Activated T-cell treated with anti-CD3 and anti-CD28 coated beads, Interleukin-2, amount 50 U/mL, for 1 hour (primary cell): ENCODE data around the gene PLD1.
"Not testable (repeated sequence)": the region's sequence is repeated elsewhere in the genome, so short reads cannot be mapped to it uniquely, and the experiment has no call there.

Source experiments
- DNase-seq: peaks from one replicate; pipeline ENCODE4 v3.0.0-alpha.2; 2020

Gene PLD1

GRCh38 chr3:171736556-171736955 lies 73.7 kb downstream of the PLD1 start:
- DNase-seq = no peak

- DNase-seq = no peak
Observed at GRCh38 chr3:171733561-171733960, 76.7 kb downstream of the PLD1 start.

GRCh38 chr3:171732756-171733155 lies 77.5 kb downstream of the PLD1 start:
- DNase-seq = no peak

- DNase-seq = no peak
Observed at GRCh38 chr3:171731691-171732090, 78.6 kb downstream of the PLD1 start.

DNA sequence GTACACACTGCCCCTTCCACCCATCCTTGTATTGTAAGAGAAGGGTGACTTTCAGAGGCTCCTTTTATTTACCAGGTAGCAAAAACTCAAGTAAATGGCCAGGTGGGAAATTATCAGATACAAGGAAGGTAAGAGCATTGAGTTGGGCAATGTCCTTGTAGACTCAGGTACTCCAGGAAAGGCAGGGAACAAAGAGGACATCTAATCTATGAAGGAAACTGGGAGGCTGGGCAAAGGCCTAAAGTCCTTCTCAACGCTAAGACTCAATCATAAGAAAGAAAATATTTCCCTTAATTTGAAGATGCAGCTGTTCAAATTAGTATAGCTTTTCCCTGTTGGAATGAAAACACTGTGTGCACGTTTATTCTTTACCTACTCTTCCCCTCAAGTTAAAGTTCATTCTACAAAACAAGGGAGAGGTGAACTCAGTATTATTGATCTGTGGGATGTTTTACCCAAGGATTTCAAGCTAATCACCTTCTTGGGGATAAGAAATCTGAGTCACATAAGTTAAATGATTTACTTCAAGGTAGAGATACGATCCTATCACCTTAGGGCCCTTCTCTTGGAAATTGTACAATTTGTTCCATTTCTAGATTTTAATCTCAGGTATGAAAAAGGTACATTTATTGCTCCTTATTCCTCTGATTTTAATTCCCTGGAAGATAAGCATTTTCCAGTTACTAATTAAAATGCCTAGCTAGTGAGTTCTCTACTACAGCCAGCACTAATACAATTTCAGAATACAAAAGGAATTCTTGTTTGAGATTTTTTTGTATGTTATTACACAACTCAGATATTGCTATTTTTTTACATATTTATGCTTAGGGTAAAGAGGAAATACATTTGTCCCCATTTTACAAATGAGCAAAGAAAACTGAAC lies 80.6 kb downstream of the PLD1 start:
- DNase-seq = no peak

DNA sequence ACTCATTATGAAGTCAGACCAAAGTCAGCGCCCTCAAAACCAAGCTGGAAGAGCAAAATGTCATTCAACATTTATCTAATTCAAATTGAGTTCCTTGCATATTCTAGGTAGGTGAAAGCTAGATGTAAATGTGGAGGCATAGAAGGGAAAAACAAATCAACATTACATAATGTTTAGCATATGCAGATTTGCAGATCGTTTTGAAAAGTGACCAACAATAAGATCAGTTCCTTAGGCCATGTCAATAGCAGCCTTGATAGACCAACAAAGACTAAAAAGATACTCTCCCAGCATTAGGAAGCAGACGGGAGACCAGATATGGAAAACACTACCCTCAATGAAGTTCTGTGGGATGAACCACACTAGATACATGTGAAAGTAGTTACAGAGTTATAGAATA lies 83.0 kb downstream of the PLD1 start:
- no peak for DNase-seq

DNA sequence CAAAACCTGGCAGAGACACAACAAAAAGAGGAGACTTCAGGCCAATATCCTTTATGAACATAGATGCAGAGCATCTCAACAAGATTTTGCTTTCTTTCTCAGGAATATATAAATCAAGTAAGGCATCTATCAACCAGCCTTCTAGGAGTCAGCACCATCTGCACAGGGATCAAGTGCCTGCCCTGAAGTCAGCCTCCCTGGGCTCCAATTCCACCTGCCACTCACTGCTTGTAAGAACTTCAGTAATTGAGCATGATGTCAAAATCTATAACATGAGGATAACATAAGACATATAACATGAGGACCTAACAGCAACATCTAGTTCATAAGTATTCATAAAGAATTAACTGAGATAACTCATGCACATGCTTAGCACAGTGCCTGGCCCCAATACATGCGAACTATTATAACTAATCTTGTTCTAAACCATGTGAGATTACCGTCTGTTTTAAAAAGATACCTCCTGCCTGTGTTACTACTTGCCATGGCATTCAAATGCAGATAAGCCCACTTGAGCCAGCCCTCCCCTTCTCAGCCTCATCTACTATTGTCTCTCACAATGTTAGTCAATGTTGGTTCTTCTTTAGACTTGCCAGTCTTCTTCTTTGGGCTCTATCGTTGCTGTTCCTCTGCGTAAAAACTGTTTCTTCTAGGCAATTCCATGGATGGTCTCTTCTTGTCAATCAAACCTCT lies 91.6 kb downstream of the PLD1 start:
- no peak for DNase-seq

- DNase-seq = no peak
Observed at GRCh38 chr3:171715155-171715554, 95.1 kb downstream of the PLD1 start.

GRCh38 chr3:171712171-171712938 lies 97.9 kb downstream of the PLD1 start:
- no peak for DNase-seq

GRCh38 chr3:171711461-171712170 lies 98.7 kb downstream of the PLD1 start:
- DNase-seq = no peak

- no peak for DNase-seq
Observed at GRCh38 chr3:171710359-171710758, 99.9 kb downstream of the PLD1 start.

- DNase-seq = no peak
Observed at GRCh38 chr3:171704814-171705213, 105.5 kb downstream of the PLD1 start.

DNA sequence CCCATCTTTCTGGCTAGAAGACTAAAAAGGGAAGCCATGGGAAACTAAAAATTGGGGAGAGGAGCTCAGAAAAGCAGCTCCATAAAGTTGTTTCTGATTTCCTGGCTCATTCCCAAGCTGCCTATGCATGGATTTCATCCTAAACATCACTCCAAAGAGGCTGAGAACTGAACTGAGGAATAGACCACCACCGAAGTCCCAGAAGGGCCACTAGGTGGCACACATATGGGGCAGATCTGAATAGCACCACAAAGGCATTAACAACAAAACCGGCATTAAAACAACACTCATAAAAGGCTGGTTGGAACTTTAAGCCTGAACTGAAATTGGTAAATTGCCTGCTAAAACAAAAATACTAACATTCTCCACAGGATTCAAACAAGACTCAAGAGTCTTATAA lies 106.3 kb downstream of the PLD1 start:
- no peak for DNase-seq

DNA sequence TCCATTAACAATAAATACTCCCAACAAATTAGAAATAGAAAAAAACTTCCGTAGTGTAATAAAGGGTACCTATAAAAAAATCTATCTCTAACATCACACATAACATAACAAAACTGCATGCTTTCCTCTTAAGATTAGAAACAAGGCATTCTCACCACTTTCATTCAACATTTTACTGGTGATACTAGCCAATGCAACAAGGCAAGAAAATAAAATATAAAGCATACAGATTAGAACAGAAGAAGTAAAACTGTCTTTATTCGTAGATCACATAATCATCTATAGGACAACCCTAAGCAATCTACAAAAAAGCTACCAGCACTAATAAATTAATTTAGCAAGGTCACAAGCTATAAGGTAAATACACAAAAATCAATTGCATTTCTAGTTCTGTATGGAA lies 107.1 kb downstream of the PLD1 start:
- no peak for DNase-seq

- DNase-seq = no peak
Observed at GRCh38 chr3:171700653-171701052, 109.6 kb downstream of the PLD1 start.

- no peak for DNase-seq
Observed at GRCh38 chr3:171700157-171700556, 110.1 kb downstream of the PLD1 start.

GRCh38 chr3:171699601-171700000 lies 110.7 kb downstream of the PLD1 start:
- DNase-seq = no peak

GRCh38 chr3:171696805-171697204 lies 113.5 kb downstream of the PLD1 start:
- DNase-seq = no peak

DNA sequence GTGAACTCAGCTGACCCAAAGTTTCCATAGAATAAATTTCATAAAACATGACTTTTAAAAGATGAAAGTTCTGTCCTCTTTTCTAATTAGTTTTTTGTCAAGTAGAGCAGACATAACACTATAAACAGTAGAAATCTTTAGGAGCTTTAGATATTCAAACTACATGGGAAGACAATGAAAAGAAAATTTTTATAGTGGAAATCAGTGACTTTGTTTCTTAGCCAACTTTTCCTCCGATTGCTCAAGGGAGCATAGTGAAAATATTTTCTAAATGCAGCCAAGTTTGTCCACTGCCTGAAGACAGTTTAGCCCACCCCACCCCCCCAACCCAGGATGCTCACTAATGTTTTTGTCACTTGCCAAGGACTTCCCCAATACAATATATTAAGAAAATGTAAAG lies 114.9 kb downstream of the PLD1 start:
- DNase-seq = no peak

DNA sequence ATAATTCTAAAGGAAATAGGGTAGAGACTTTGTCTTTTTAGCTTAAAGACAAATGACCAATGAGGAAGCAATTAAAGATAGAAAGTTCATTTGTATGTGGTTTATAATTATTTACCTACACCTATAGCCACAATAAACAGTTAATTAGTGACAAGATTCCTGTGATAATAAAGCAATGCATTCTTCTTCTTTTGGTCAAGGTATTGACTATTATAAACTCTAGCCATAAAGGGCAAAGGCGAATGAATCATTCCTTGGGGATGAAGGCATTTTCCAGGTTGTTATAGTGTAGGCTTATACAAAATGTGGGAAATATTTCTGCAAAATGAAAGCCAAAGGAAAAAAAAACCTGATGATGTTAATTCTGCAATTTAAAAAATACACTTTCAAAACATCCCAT lies 115.4 kb downstream of the PLD1 start:
- no peak for DNase-seq

GRCh38 chr3:171692551-171692950 lies 117.7 kb downstream of the PLD1 start:
- DNase-seq = not testable (repeated sequence)

GRCh38 chr3:171691485-171691884 lies 118.8 kb downstream of the PLD1 start:
- DNase-seq = no peak

- DNase-seq = no peak
Observed at GRCh38 chr3:171690281-171690680, 120.0 kb downstream of the PLD1 start.
